Gastroesophageal sphincter (tissue), 3 donors: ENCODE measurements around the gene SOX9.

Source experiments
- CTCF ChIP-seq, 4 experiments: fragments of 200-600 bp in 2 of 4; fragments of 450-650 bp in 2 of 4; sonication (generic) in 1 of 4; IDR thresholded peaks; one replicate each; pipeline ENCODE4 v1.5.1; 2017 to 2019; ENCODE audit warnings: antibody characterized with exemption in 4 of 4, mild to moderate bottlenecking in 2 of 4, moderate library complexity in 2 of 4
- POLR2A ChIP-seq, 2 donors: fragments of 450-650 bp; IDR thresholded peaks; one replicate each; pipeline ENCODE4 v1.6.1; 2017; ENCODE audit warnings: antibody characterized with exemption in 2 of 2, mild to moderate bottlenecking in 2 of 2, moderate library complexity in 1 of 2
- POLR2AphosphoS5 ChIP-seq: sonication (generic); formaldehyde crosslinking; IDR thresholded peaks from one replicate; pipeline ENCODE4 v1.6.1; 2017; ENCODE audit warnings: antibody characterized with exemption

DNA sequence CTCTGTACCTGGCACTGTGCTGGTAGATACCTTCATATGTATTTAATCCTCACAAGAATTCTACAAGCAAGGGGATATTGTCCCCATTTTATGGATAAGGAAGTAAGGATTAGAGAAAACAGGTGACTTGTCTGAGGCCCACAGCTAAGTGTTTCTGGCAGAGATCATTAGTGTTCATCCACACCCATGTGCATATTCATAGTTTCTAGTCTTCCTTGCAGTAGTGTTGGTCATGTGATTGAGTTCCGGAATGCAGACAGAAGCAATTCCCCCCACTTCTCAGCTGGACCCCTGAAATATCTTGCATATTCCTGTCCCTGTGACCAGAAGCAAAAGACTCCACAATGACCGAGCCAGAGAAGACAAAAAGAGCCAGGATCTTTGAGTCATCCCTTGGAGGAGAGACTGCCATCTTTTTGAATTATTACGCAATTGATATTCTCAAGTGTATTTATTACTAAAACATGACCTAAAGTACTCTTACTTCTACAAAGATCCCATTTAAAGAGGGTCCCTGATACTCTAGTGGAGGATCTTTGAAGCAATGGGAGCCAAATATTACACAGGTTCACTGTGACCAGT, 43.4 kb downstream of the SOX9 start:
- TF ChIP-seq CTCF (IDR thresholded peaks at IDR 0.05): no peak
- TF ChIP-seq POLR2A (IDR thresholded peaks at IDR 0.05): no peak
- TF ChIP-seq POLR2AphosphoS5: no peak
